Heart right ventricle (tissue), 16 donors: Measurements from ENCODE around the gene SPECC1. TPM values are rescaled to one million over a fixed set of nuclear protein-coding genes. Genes with fewer than 3 reads are reported as not detected.

ENCODE experiments used
- ATAC-seq, 8 donors: fragments of 200-7000 bp; cut with Tn5 transposase; one replicate each; pipeline ENCODE4 v1.9.1; 2020; ENCODE audit warnings: mild to moderate bottlenecking in 8 of 8, moderate library complexity in 8 of 8, moderate number of reproducible peaks in 1 of 8
- DNase-seq, 2 donors: peaks; one replicate each; pipeline ENCODE4 v3.0.0-alpha.2; 2020
- H3K27ac ChIP-seq, 10 donors: fragments of 200-600 bp; sonication (generic) in 2 of 10; one replicate each; pipeline versions ENCODE4 v1.5.0 to v1.8.0; 2020 to 2022; ENCODE audit warnings: mild to moderate bottlenecking in 3 of 10
- H3K27me3 ChIP-seq, 7 donors: fragments of 200-600 bp; one replicate each; pipeline ENCODE4 v1.8.0; 2021 to 2022; ENCODE audit warnings: mild to moderate bottlenecking in 2 of 7
- H3K36me3 ChIP-seq, 9 donors: fragments of 200-600 bp; sonication (generic) in 1 of 9; one replicate each; pipeline versions ENCODE4 v1.5.0 to v1.8.0; 2020 to 2022; ENCODE audit warnings: mild to moderate bottlenecking in 2 of 9
- H3K4me1 ChIP-seq, 9 donors: fragments of 200-600 bp; sonication (generic) in 1 of 9; one replicate each; pipeline versions ENCODE4 v1.5.0 to v1.8.0; 2020 to 2022; ENCODE audit warnings: mild to moderate bottlenecking in 4 of 9
- H3K4me3 ChIP-seq, 10 donors: fragments of 200-600 bp; sonication (generic) in 2 of 10; one replicate each; pipeline versions ENCODE4 v1.5.0 to v1.8.0; 2020 to 2022; ENCODE audit warnings: mild to moderate bottlenecking in 7 of 10, moderate library complexity in 2 of 10
- H3K9me3 ChIP-seq, 11 donors: fragments of 200-600 bp in 10 of 11; sonication (generic) in 2 of 11; one replicate each; pipeline versions ENCODE4 v1.5.0 to v1.8.0; 2013 to 2022; ENCODE audit warnings: mild to moderate bottlenecking in 2 of 11, control low read depth in 1 of 11, moderate library complexity in 1 of 11
- WGBS, 2 donors: extraction: QIAGEN DNeasy Blood & Tissue Kit; methylation state at CpG; one replicate each; pipeline ENCODE4 v1.1.7; 2013; ENCODE audit warnings: inconsistent platforms in 1 of 2; 5-methylcytosine and 5-hydroxymethylcytosine counted together
- intact Hi-C, 10 donors: fragments of 100-400 bp; cut with DNase I; formaldehyde crosslinking; loops; one replicate each; pipeline versions ENCODE4 v1.11.1 to v1.14.2; 2022
- polyA plus RNA-seq, 2 donors: library from polyadenylated mRNA; stranded (reverse); fragments of 200-250 nt; gene quantifications; one replicate each; pipeline ENCODE4 v1.2.3, GENCODE V29; 2013
- total RNA-seq, 10 donors: library from RNA; stranded (reverse); fragmentation: NEBNext Ultra II Directional in 3 of 10; extraction: Animal tissue kit (Norgen Biotek cat#: 25700) in 3 of 10; gene quantifications; one replicate each; pipeline versions ENCODE4 v1.2.1 to v1.2.4, GENCODE V29; 2021 to 2023
- TF ChIP-seq, protein P1 (sequence below), 9 donors: fragments of 200-600 bp; sonication (generic) in 2 of 9; IDR thresholded peaks; one replicate each; pipeline versions ENCODE4 v1.5.0 to v1.8.0; 2021 to 2022; ENCODE audit warnings: antibody characterized with exemption in 9 of 9, mild to moderate bottlenecking in 5 of 9, moderate library complexity in 1 of 9
- donor health status: Arrhythmogenic right ventricular cardiomyopathy.
- donor health status: ischemic (EF 13 %, LVEDD 7.1; RV severe dilation, severe dysfunction).
- donor health status: healthy with polysubstance abuse.
- donor health status: DM: no; HTN: yes; CAD: no.
- donor health status: DM: no; HTN: no; CAD: no.
- donor health status: ischemic (EF 25% LVEDD 6.9; RV normal size, moderate dysfunction).
- donor health status: ischemic (EF 25% LVEDD 5.7; RV mildly dilated, moderate dysfunction).
- donor health status: healthy.
- donor health status: DM: yes; HTN: yes; CAD: no.
- donor health status: Ischemic cardiomyopathy.
- donor health status: ischemic (EF 35%, LVEDD 5.7; RV mildly dilated, moderate dysfunction).
- donor health status: nonischemic (EF 11% LVEDD 7.7; RV severe dilation, severe dysfunction).
- donor health status: DM: yes; HTN: yes; CAD: no.
- donor health status: PGD.
- donor health status: ischemic (EF 29% LVEDD 5.4; RV normal size, mild dysfunction).
- donor health status: nonischemic (EF 23%, LVEDD 6.1; RV moderate dilation, normal function).

The SPECC1 gene
- total and polyA plus RNA-seq, 12 donors: 2.9 to 15.2 (median 8.5) TPM

DNA sequence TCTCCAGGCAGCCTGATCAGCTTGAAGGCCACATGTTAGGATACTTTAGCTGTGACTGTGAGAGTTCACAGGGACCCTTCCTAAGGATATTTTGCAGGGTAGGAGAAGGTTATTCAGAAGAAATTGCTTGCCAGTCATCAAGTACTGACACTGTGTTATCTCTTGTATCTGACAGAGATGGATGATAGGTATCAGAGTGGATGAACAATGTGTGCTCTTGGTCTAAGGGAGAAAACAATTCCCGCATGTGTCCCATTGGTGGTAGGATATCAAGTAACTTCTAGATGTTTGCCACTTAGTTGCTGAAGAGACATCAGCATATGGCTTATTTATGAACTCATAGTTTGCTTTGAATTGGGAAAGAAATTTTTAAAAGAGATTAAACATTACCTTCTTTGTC, 219.3 kb downstream of the SPECC1 start:
- TF ChIP-seq, protein P1, sequence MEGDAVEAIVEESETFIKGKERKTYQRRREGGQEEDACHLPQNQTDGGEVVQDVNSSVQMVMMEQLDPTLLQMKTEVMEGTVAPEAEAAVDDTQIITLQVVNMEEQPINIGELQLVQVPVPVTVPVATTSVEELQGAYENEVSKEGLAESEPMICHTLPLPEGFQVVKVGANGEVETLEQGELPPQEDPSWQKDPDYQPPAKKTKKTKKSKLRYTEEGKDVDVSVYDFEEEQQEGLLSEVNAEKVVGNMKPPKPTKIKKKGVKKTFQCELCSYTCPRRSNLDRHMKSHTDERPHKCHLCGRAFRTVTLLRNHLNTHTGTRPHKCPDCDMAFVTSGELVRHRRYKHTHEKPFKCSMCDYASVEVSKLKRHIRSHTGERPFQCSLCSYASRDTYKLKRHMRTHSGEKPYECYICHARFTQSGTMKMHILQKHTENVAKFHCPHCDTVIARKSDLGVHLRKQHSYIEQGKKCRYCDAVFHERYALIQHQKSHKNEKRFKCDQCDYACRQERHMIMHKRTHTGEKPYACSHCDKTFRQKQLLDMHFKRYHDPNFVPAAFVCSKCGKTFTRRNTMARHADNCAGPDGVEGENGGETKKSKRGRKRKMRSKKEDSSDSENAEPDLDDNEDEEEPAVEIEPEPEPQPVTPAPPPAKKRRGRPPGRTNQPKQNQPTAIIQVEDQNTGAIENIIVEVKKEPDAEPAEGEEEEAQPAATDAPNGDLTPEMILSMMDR (IDR thresholded peaks at IDR 0.05): no peak
- Histone ChIP-seq H3K27ac (no peak overlapping the region), H3K27me3 (no peaks in the 10 kb centered on the region), H3K4me1 (peaks cover 0 to 13% (median 0%) of the 10 kb centered on the region in 9 donors), H3K9me3 (no peaks in the 10 kb centered on the region), H3K36me3 (peaks cover 0 to 53% (median 0%) of the 10 kb centered on the region in 9 donors), H3K4me3 (no peak overlapping the region)
- ATAC-seq: no peak
- WGBS, 2 donors: 92 to 96% methylated on average over 1 of the region's 1 CpG
- intact Hi-C loops: loop anchor here in 8 of 10 donors (5.0 to 10.0 kb wide), 7 partner anchors 84 to 624 kb away; partner anchors contain the start of gene SPECC1 (in 1 of the 8)
- no peak for DNase-seq

DNA sequence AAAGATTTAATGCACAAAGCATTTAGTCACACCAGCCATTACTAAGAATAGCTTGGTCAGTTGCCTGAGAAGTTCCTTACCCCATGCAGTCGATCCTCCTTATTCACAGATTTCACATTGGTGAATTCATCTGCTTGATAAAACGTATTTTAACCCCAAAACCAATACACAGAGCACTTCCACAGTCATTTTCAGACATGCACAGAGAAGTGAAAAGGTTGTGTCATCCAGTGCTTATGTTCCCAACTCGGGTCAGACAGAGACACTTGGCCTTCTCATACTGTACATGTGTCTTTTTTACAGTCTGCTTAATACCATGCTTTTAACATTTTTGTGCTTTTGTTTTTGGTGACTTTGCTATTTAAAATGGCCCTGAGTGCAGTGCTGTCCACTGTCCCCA, 219.7 kb downstream of the SPECC1 start:
- 77 to 85% methylated on average over 3 of the region's 3 CpGs for WGBS, 2 donors
- H3K27me3 ChIP-seq: no peaks in the 10 kb centered on the region
- H3K27ac ChIP-seq: no peak overlapping the region
- DNase-seq (no peak), ATAC-seq (no peak)
- intact Hi-C loops: loop anchor here in 8 of 10 donors (5.0 to 10.0 kb wide), 7 partner anchors 83 to 623 kb away; partner anchors contain the start of gene SPECC1 (in 1 of the 8)
- H3K4me1 ChIP-seq: peaks cover 0 to 13% (median 0%) of the 10 kb centered on the region in 9 donors
- H3K9me3 ChIP-seq: no peaks in the 10 kb centered on the region
- no peak overlapping the region for H3K4me3 ChIP-seq
- TF ChIP-seq, protein P1 (IDR thresholded peaks at IDR 0.05): no peak
- peaks cover 0 to 58% (median 0%) of the 10 kb centered on the region in 9 donors for H3K36me3 ChIP-seq

DNA sequence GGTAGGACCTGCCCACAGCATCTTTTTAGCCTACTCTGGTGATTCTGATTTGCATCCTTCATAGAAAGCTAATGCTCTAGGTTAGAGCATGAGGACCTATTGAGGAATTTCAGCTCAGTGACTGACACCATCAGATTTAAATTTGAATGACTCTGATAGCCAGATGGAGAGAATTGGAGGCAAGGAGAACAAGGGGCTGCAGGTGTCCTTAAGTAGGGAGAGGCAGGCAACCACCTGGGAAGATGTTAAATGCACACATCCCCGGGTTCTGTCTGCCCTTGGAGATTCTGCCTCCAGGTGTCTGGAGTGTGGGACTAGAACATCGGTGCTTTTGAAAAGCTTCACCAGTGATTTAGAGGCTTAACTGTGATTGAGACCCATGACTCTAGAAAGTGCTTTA, 221.8 kb downstream of the SPECC1 start:
- Histone ChIP-seq H3K27ac (no peak overlapping the region), H3K36me3 (peaks cover 0 to 71% (median 0%) of the 10 kb centered on the region in 9 donors), H3K4me3 (no peak overlapping the region), H3K9me3 (no peaks in the 10 kb centered on the region), H3K4me1 (peaks cover 0 to 10% (median 0%) of the 10 kb centered on the region in 9 donors), H3K27me3 (peaks cover 0 to 3% (median 0%) of the 10 kb centered on the region in 7 donors)
- no peak for DNase-seq
- intact Hi-C loops: loop anchor here in 1 of 10 donors (10.0 kb wide), 1 partner anchor 84 kb away; no protein-coding TSS in a partner anchor
- WGBS, 2 donors: 87 to 90% methylated on average over 2 of the region's 2 CpGs
- no peak for ATAC-seq
- TF ChIP-seq, protein P1 (IDR thresholded peaks at IDR 0.05): no peak

DNA sequence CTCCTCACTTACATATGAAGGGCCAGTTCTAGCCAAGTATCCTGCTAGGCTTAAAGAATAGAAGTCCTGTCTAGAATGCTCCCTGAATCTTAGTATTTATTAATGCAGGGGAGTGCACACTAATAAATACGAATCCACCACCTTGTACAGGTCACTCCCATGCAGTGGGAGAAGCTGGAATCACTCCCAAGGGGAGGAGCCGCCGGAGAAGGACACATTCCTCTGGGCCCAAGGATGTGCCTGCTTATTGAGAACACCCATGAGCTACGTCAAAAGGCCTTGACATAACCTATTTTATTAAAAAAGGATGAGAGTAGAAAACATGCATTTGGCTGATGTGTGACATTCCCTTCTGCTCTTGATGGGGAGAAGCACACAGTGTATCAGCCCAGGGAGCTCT, 223.5 kb downstream of the SPECC1 start:
- TF ChIP-seq, protein P1 (IDR thresholded peaks at IDR 0.05): no peak
- H3K36me3 ChIP-seq: peaks cover 0 to 68% (median 0%) of the 10 kb centered on the region in 9 donors
- H3K4me1 ChIP-seq: no peaks in the 10 kb centered on the region
- no peak overlapping the region for H3K27ac ChIP-seq
- WGBS, 2 donors: 77 to 84% methylated on average over 4 of the region's 4 CpGs
- peaks cover 0 to 3% (median 0%) of the 10 kb centered on the region in 7 donors for H3K27me3 ChIP-seq
- DNase-seq (no peak), ATAC-seq (no peak)
- intact Hi-C loops: loop anchor here in 1 of 10 donors (10.0 kb wide), 1 partner anchor 82 kb away; no protein-coding TSS in a partner anchor
- no peaks in the 10 kb centered on the region for H3K9me3 ChIP-seq
- no peak overlapping the region for H3K4me3 ChIP-seq
